HepG2 (cell line): Measurements from ENCODE around the gene ZBTB47. TPM values are rescaled to one million over a fixed set of nuclear protein-coding genes. Genes with fewer than 3 reads are reported as not detected.

Experiments
- CEBPG ChIP-seq: IDR thresholded peaks from 2 replicates; pipeline ENCODE4 v1.6.1; 2016
- ERF ChIP-seq: IDR thresholded peaks from 2 replicates; pipeline ENCODE4 v1.6.1; 2018; ENCODE audit warnings: missing biosample characterization, missing genetic modification reagents
- HOMEZ ChIP-seq: IDR thresholded peaks from 2 replicates; pipeline ENCODE4 v1.6.1; 2016; ENCODE audit warnings: low read depth
- IRF1 ChIP-seq: sonication (generic); formaldehyde crosslinking; IDR thresholded peaks from 2 replicates; pipeline ENCODE4 v1.4.0; 2020; ENCODE audit warnings: low read depth, mild to moderate bottlenecking, missing genetic modification reagents
- JUND ChIP-seq: sonication (generic); formaldehyde crosslinking; IDR thresholded peaks from 2 replicates; pipeline ENCODE4 v1.8.0; 2022; ENCODE audit warnings: mild to moderate bottlenecking, missing genetic modification reagents
- MAFK ChIP-seq, 2 experiments: IDR thresholded peaks in 1 of 2; conservative IDR thresholded peaks in 1 of 2; 2 replicates each; pipeline ENCODE4 v1.6.1; 2011; ENCODE audit warnings: improper control_type of control experiment in 2 of 2, low read length in 2 of 2
- MEF2D ChIP-seq: sonication (generic); formaldehyde crosslinking; IDR thresholded peaks from 2 replicates; pipeline ENCODE4 v1.5.1; 2020; ENCODE audit warnings: mild to moderate bottlenecking, missing genetic modification reagents
- MTF2 ChIP-seq: sonication (generic); formaldehyde crosslinking; IDR thresholded peaks from 2 replicates; pipeline ENCODE4 v1.5.0; 2020; ENCODE audit warnings: missing genetic modification reagents, borderline replicate concordance
- PRDM10 ChIP-seq: sonication (generic); formaldehyde crosslinking; IDR thresholded peaks from 2 replicates; pipeline ENCODE4 v1.4.0; 2020; ENCODE audit warnings: low read depth, missing genetic modification reagents
- RAD51 ChIP-seq: fragments of 450-650 bp; IDR thresholded peaks from 2 replicates; pipeline ENCODE4 v1.6.1; 2016; ENCODE audit warnings: borderline replicate concordance
- RORA ChIP-seq: sonication (generic); formaldehyde crosslinking; IDR thresholded peaks from 2 replicates; pipeline ENCODE4 v1.5.0; 2020; ENCODE audit warnings: mild to moderate bottlenecking, missing genetic modification reagents, moderate library complexity
- SKI ChIP-seq: fragments of 450-650 bp; IDR thresholded peaks from one replicate; pipeline ENCODE4 v1.6.1; 2018; ENCODE audit warnings: mild to moderate bottlenecking; ENCODE audit not compliant: partially characterized antibody
- SOX5 ChIP-seq: IDR thresholded peaks from 2 replicates; pipeline ENCODE4 v1.6.1; 2016; ENCODE audit warnings: borderline replicate concordance
- ZNF136 ChIP-seq: sonication (generic); formaldehyde crosslinking; IDR thresholded peaks from 2 replicates; pipeline ENCODE4 v1.8.1; 2022; ENCODE audit warnings: low read depth, mild to moderate bottlenecking, moderate library complexity, missing genetic modification reagents
- ZNF230 ChIP-seq: sonication (generic); formaldehyde crosslinking; IDR thresholded peaks from 2 replicates; pipeline ENCODE4 v1.4.0; 2020; ENCODE audit warnings: mild to moderate bottlenecking, missing genetic modification reagents
- ZNF280B ChIP-seq: sonication (generic); formaldehyde crosslinking; IDR thresholded peaks from 2 replicates; pipeline ENCODE4 v1.5.0; 2020; ENCODE audit warnings: missing genetic modification reagents, mild to moderate bottlenecking, borderline replicate concordance
- ZNF354B ChIP-seq: sonication (generic); formaldehyde crosslinking; IDR thresholded peaks from 2 replicates; pipeline ENCODE4 v1.8.0; 2022; ENCODE audit warnings: mild to moderate bottlenecking, missing genetic modification reagents
- ZNF432 ChIP-seq: sonication (generic); formaldehyde crosslinking; IDR thresholded peaks from 2 replicates; pipeline ENCODE4 v1.5.0; 2020; ENCODE audit warnings: missing genetic modification reagents, mild to moderate bottlenecking, borderline replicate concordance
- ZNF513 ChIP-seq: sonication (generic); formaldehyde crosslinking; conservative IDR thresholded peaks from 2 replicates; pipeline ENCODE4 v1.5.0; 2020; ENCODE audit warnings: missing genetic modification reagents
- ZNF713 ChIP-seq: sonication (generic); formaldehyde crosslinking; IDR thresholded peaks from 2 replicates; pipeline ENCODE4 v1.4.0; 2020; ENCODE audit warnings: mild to moderate bottlenecking, missing genetic modification reagents
- ZNF792 ChIP-seq: IDR thresholded peaks from 2 replicates; pipeline ENCODE4 v1.6.1; 2016
- ZNF883 ChIP-seq: sonication (generic); formaldehyde crosslinking; IDR thresholded peaks from 2 replicates; pipeline ENCODE4 v1.5.1; 2020; ENCODE audit warnings: mild to moderate bottlenecking, missing genetic modification reagents; ENCODE audit errors: not compliant biosample characterization
- polyA plus RNA-seq, 8 experiments: library from polyadenylated mRNA; depleted of rRNA in 3 of 8; stranded (reverse) in 7 of 8; unstranded in 1 of 8; fragments of >200 nt; fragmentation: Illumina TruSeq in 4 of 8; extraction: Trizol in 4 of 8; gene quantifications; 2 replicates each; pipeline versions ENCODE4 v1.2.1 to v1.2.3, GENCODE V29; 2011 to 2016; ENCODE audit warnings: low read depth in 4 of 8, missing spikeins in 1 of 8, mixed read lengths in 1 of 8; ENCODE audit not compliant: insufficient read depth in 1 of 8
- total RNA-seq, 5 experiments: library from RNA; depleted of rRNA; stranded (reverse); fragments of >200 nt; fragmentation: Illumina TruSeq; extraction: Trizol; gene quantifications; 2 replicates each; pipeline ENCODE4 v1.2.3, GENCODE V29; 2016; ENCODE audit warnings: low read depth in 1 of 5

The ZBTB47 gene
- total and polyA plus RNA-seq, 2 of the 13 experiments (the other 11 are each of a cell fraction or from before 2014, with no cell fraction given) = 1.5 to 3.1 TPM

- TF ChIP-seq PRDM10 (CRISPR knock-in tag) (no peak), RORA (CRISPR knock-in tag) (no peak), MTF2 (CRISPR knock-in tag) (no peak), SOX5 (CRISPR knock-in tag) (peak; percentile 30; the same call in 1 of the 2 replicates), HOMEZ (CRISPR knock-in tag) (no peak), ZNF280B (CRISPR knock-in tag) (no peak), JUND (no peak), IRF1 (no peak), MAFK (conservative IDR thresholded peaks at IDR 0.05 in 1 of 2, IDR thresholded peaks at IDR 0.05 in 1 of 2; ENCODE audit: low read length in 2 of 2) (peak; percentile 17 to 33; a peak in 1 of 4 replicates), ERF (no peak), ZNF792 (CRISPR knock-in tag) (no peak), ZNF713 (no peak), ZNF230 (CRISPR knock-in tag) (no peak), CEBPG (peak; percentile 68), ZNF883 (CRISPR knock-in tag) (no peak), ZNF136 (no peak), MEF2D (CRISPR knock-in tag) (no peak), SKI (no peak), ZNF432 (CRISPR knock-in tag) (no peak), ZNF513 (no peak), RAD51 (no peak), ZNF354B (CRISPR knock-in tag) (no peak)
Measured at GRCh38 chr3:42683875-42684598, 30.5 kb downstream of the ZBTB47 start (continued).
